Testis (tissue), 2 donors: ENCODE results near the gene WASHC3.

Experiments
- CTCF ChIP-seq, 3 experiments: fragments of 450-650 bp in 2 of 3; fragments of 200-600 bp in 1 of 3; sonication (generic) in 1 of 3; IDR thresholded peaks; one replicate each; pipeline ENCODE4 v1.5.1; 2016 to 2019; ENCODE audit warnings: antibody characterized with exemption in 3 of 3, mild to moderate bottlenecking in 2 of 3, moderate library complexity in 1 of 3
- POLR2A ChIP-seq: fragments of 450-650 bp; IDR thresholded peaks from one replicate; pipeline ENCODE4 v1.6.1; 2017; ENCODE audit warnings: antibody characterized with exemption, mild to moderate bottlenecking, moderate library complexity

- TF ChIP-seq CTCF (IDR thresholded peaks at IDR 0.05): no peak
- no peak for TF ChIP-seq POLR2A
Measured at GRCh38 chr12:102010265-102010994, 51.4 kb downstream of the WASHC3 start.
